GM19043 (cell line): Measurements from ENCODE around the gene LDLR.
"Not testable (repeated sequence)": the region's sequence is repeated elsewhere in the genome, so short reads cannot be mapped to it uniquely, and the experiment has no call there.

Source experiments
- ATAC-seq: cut with Tn5 transposase; IDR thresholded peaks from one replicate; pipeline ENCODE4 v1.9.1; 2021; ENCODE audit warnings: low read depth; ENCODE audit not compliant: unreplicated experiment

The LDLR gene

GRCh38 chr19:11137542-11138384 is 48.5 kb downstream of the LDLR start:
- no peak for ATAC-seq

- ATAC-seq, result no peak
Observed at GRCh38 chr19:11138601-11139300, 49.5 kb downstream of the LDLR start.

- not testable (repeated sequence) for ATAC-seq
Observed at GRCh38 chr19:11140023-11140538, 50.8 kb downstream of the LDLR start.

- ATAC-seq, result no peak
Observed at GRCh38 chr19:11140896-11141295, 51.6 kb downstream of the LDLR start.

GRCh38 chr19:11141937-11142527 is 52.8 kb downstream of the LDLR start:
- ATAC-seq, result no peak

- ATAC-seq, result no peak
Observed at GRCh38 chr19:11142528-11143171, 53.4 kb downstream of the LDLR start.

GRCh38 chr19:11145536-11145924 is 56.3 kb downstream of the LDLR start:
- no peak for ATAC-seq

- no peak for ATAC-seq
Observed at GRCh38 chr19:11148001-11148400, 58.7 kb downstream of the LDLR start.

- ATAC-seq, result no peak
Observed at GRCh38 chr19:11151181-11151580, 61.9 kb downstream of the LDLR start.

GRCh38 chr19:11152318-11153062 is 63.2 kb downstream of the LDLR start:
- ATAC-seq, result no peak

GRCh38 chr19:11154683-11155047 is 65.4 kb downstream of the LDLR start:
- ATAC-seq, result no peak

- ATAC-seq, result peak; percentile 98
Observed at GRCh38 chr19:11155373-11156120, 66.3 kb downstream of the LDLR start, which contains the start of gene SPC24. TSS of gene SPC24 (minus strand) at chr19:11155782. CDS start at chr19:11155776, 6 bp downstream.

- ATAC-seq, result no peak
Observed at GRCh38 chr19:11159598-11160439, 70.6 kb downstream of the LDLR start.

- not testable (repeated sequence) for ATAC-seq
Observed at GRCh38 chr19:11160440-11160768, 71.1 kb downstream of the LDLR start.

- no peak for ATAC-seq
Observed at GRCh38 chr19:11164296-11164695, 75.0 kb downstream of the LDLR start.

GRCh38 chr19:11164879-11165406 is 75.7 kb downstream of the LDLR start:
- ATAC-seq, result no peak

- no peak for ATAC-seq
Observed at GRCh38 chr19:11165486-11166030, 76.3 kb downstream of the LDLR start.
